ENCODE data around the gene PRIM1.
"Not testable (repeated sequence)": the region's sequence is repeated elsewhere in the genome, so short reads cannot be mapped to it uniquely, and the experiment has no call there.

- not testable (repeated sequence) for TF ChIP-seq CTCF, POLR2A (IDR thresholded peaks at IDR 0.05)
These were observed 41.0 kb upstream of the PRIM1 start for GRCh38 chr12:56793124-56793523.

Measured in esophagus squamous epithelium (tissue), 4 donors.